G401.6 (cell line): ENCODE results near the gene RPL22.
"Not testable (repeated sequence)": the region's sequence is repeated elsewhere in the genome, so short reads cannot be mapped to it uniquely, and the experiment has no call there.

ENCODE experiments used
- FAIRE-seq: peaks from 2 replicates; lab custom pipeline; 2012; peaks lifted over from hg19 to GRCh38; lab: Jason Lieb, UNC

RPL22 gene

GRCh38 chr1:6233376-6233775 lies 34.0 kb upstream of the RPL22 start:
- FAIRE-seq = no peak

- FAIRE-seq = no peak
Observed at GRCh38 chr1:6225651-6226050, 26.3 kb upstream of the RPL22 start.

GRCh38 chr1:6224718-6225117 lies 25.3 kb upstream of the RPL22 start:
- FAIRE-seq = no peak

GRCh38 chr1:6223617-6224016 lies 24.2 kb upstream of the RPL22 start:
- FAIRE-seq = no peak

GRCh38 chr1:6222636-6223035 lies 23.2 kb upstream of the RPL22 start:
- no peak for FAIRE-seq

GRCh38 chr1:6221210-6221784 lies 21.9 kb upstream of the RPL22 start:
- no peak for FAIRE-seq

GRCh38 chr1:6220236-6220635 lies 20.8 kb upstream of the RPL22 start:
- FAIRE-seq = no peak

- not testable (repeated sequence) for FAIRE-seq
Observed at GRCh38 chr1:6219641-6220040, 20.2 kb upstream of the RPL22 start.

- FAIRE-seq = no peak
Observed at GRCh38 chr1:6218375-6219164, 19.2 kb upstream of the RPL22 start.

GRCh38 chr1:6212193-6212959 lies 13.0 kb upstream of the RPL22 start:
- no peak for FAIRE-seq

GRCh38 chr1:6211731-6212130 lies 12.3 kb upstream of the RPL22 start:
- no peak for FAIRE-seq

- FAIRE-seq = no peak
Observed at GRCh38 chr1:6210591-6211355, 11.4 kb upstream of the RPL22 start.

GRCh38 chr1:6209661-6210580 lies 10.5 kb upstream of the RPL22 start:
- FAIRE-seq = no peak

- no peak for FAIRE-seq
Observed at GRCh38 chr1:6208723-6209660, 9.6 kb upstream of the RPL22 start.

- no peak for FAIRE-seq
Observed at GRCh38 chr1:6207921-6208320, 8.5 kb upstream of the RPL22 start.

GRCh38 chr1:6207075-6207885 lies 7.9 kb upstream of the RPL22 start:
- FAIRE-seq = no peak

GRCh38 chr1:6206520-6206855 lies 7.1 kb upstream of the RPL22 start:
- no peak for FAIRE-seq

GRCh38 chr1:6205849-6206519 lies 6.6 kb upstream of the RPL22 start, which contains the start of gene RNF207:
RNF207 (plus strand) TSS chr1:6206119; CDS start chr1:6206536, 417 bp downstream.
- no peak for FAIRE-seq

- FAIRE-seq = no peak
Observed at GRCh38 chr1:6202256-6202655, 2.9 kb upstream of the RPL22 start.
